Kidney (tissue), 14 donors: ENCODE results near the gene MAP4. TPM values are rescaled to one million over a fixed set of nuclear protein-coding genes. Genes with fewer than 3 reads are reported as not detected.
A peak's percentile ranks its signal among the peaks of the same experiment; 100 is the strongest.

ENCODE experiments used
- DNase-seq, 5 donors: peaks; one replicate each; pipeline ENCODE4 v3.0.0-alpha.2; 2013 to 2020
- FAIRE-seq: peaks from 2 replicates; lab custom pipeline; 2012; peaks lifted over from hg19 to GRCh38; lab: Jason Lieb, UNC
- H3K27ac ChIP-seq, 2 donors: one replicate each; pipeline ENCODE4 v1.7.0; 2013; ENCODE audit warnings: low read depth in 2 of 2, low read length in 2 of 2, inconsistent platforms in 1 of 2
- H3K27me3 ChIP-seq: one replicate; pipeline ENCODE4 v1.7.1; 2013; ENCODE audit warnings: low read length, inconsistent platforms; ENCODE audit not compliant: control insufficient read depth, insufficient read depth
- H3K36me3 ChIP-seq, 3 donors: one replicate each; pipeline versions ENCODE4 v1.7.0 to v1.7.1; 2013; ENCODE audit warnings: low read length in 3 of 3, control low read depth in 1 of 3, inconsistent platforms in 1 of 3; ENCODE audit not compliant: insufficient read depth in 3 of 3, control insufficient read depth in 2 of 3
- H3K4me1 ChIP-seq, 3 donors: one replicate each; pipeline versions ENCODE4 v1.7.0 to v1.7.1; 2013; ENCODE audit warnings: low read length in 3 of 3, inconsistent platforms in 1 of 3, low read depth in 1 of 3; ENCODE audit not compliant: control insufficient read depth in 2 of 3, insufficient read depth in 2 of 3
- H3K4me3 ChIP-seq, 3 donors: one replicate each; pipeline versions ENCODE4 v1.7.0 to v1.8.1; 2013; ENCODE audit warnings: low read length in 3 of 3, control low read depth in 1 of 3, inconsistent platforms in 1 of 3
- H3K9ac ChIP-seq, 3 donors: one replicate each; pipeline versions ENCODE4 v1.7.0 to v1.7.1; 2013; ENCODE audit warnings: low read length in 3 of 3, control low read depth in 1 of 3, inconsistent platforms in 1 of 3
- H3K9me3 ChIP-seq, 3 donors: one replicate each; pipeline versions ENCODE4 v1.7.0 to v1.7.1; 2013; ENCODE audit warnings: low read length in 3 of 3, control low read depth in 1 of 3, inconsistent platforms in 1 of 3; ENCODE audit not compliant: control insufficient read depth in 2 of 3, insufficient read depth in 1 of 3
- CTCF ChIP-seq: IDR thresholded peaks from 3 replicates; pipeline ENCODE4 v1.5.1; 2012; ENCODE audit warnings: mild to moderate bottlenecking, moderate library complexity, borderline replicate concordance; ENCODE audit not compliant: insufficient read depth; ENCODE audit errors: extremely low read depth
- intact Hi-C: fragments of 100-400 bp; cut with DNase I; formaldehyde crosslinking; loops from one replicate; pipeline ENCODE4 v1.11.1; 2022
- polyA plus RNA-seq: library from polyadenylated mRNA; stranded (reverse); fragments of 350-450 nt; fragmentation: Illumina TruSeq; extraction: RNeasy Lipid Tissue Mini Kit (QIAGEN cat#74804); gene quantifications from one replicate; pipeline ENCODE4 v1.2.3, GENCODE V29; 2014; ENCODE audit warnings: low read depth, low replicate concordance; ENCODE audit not compliant: insufficient read depth
- total RNA-seq: library from RNA; stranded (reverse); fragmentation: NEBNext Ultra II Directional; extraction: Animal tissue kit (Norgen Biotek cat#: 25700); gene quantifications from one replicate; pipeline ENCODE4 v1.2.1, GENCODE V29; 2021
- donor health status: control.
- donor health status: control.
- donor health status: control.
- donor health status: control.
- donor health status: control.
- donor health status: DM: yes; HTN: yes; CAD: no.
- donor health status: Normal renal cell carcinoma (clear cell type).

MAP4 gene
- total and polyA plus RNA-seq, 2 donors from 2014 or later: 69.6 to 239 TPM

DNA sequence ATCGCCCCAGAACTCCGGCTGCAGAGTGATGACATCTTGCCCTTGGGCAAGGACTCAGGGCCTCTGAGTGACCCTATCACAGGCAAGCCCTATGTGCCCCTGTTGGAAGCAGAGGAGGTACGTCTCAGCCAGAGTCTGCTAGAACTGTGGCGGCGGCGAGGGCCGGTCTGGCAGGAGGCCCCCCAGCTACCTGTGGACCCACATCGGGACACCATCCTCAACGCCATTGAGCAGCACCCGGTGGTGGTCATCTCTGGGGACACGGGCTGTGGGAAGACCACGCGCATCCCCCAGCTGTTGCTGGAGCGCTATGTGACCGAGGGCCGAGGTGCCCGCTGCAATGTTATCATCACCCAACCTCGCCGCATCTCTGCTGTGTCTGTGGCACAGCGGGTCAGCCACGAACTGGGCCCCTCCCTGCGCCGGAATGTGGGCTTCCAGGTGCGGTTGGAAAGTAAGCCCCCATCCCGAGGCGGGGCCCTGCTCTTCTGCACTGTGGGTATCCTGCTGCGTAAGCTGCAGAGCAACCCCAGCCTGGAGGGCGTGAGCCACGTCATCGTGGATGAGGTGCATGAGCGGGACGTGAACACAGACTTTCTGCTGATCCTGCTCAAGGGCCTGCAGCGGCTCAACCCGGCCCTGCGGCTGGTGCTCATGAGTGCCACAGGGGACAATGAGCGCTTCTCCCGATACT lies 169.9 kb downstream of the MAP4 start:
- TF ChIP-seq CTCF: no peak
- no peaks in the 10 kb centered on the region for H3K4me1 ChIP-seq
- no peak overlapping the region for H3K27ac ChIP-seq
- peak in 1 of 5 donors; percentile 74 for DNase-seq
- H3K36me3 ChIP-seq: peaks cover 8 to 80% (median 47%) of the 10 kb centered on the region in 3 donors
- H3K9me3 ChIP-seq: no peaks in the 10 kb centered on the region
- H3K27me3 ChIP-seq: no peaks in the 10 kb centered on the region
- H3K4me3 ChIP-seq: no peak overlapping the region
- FAIRE-seq: no peak
- no peak overlapping the region for H3K9ac ChIP-seq
- intact Hi-C loops: loop anchor here (10.0 kb wide), 1 partner anchor 308 kb away; no protein-coding TSS in a partner anchor

- H3K9me3 ChIP-seq: no peaks in the 10 kb centered on the region
- H3K27me3 ChIP-seq: no peaks in the 10 kb centered on the region
- H3K4me3 ChIP-seq: no peak overlapping the region
- FAIRE-seq: no peak
- no peak for TF ChIP-seq CTCF
- H3K4me1 ChIP-seq: peaks cover 0 to 3% (median 0%) of the 10 kb centered on the region in 3 donors
- H3K9ac ChIP-seq: no peak overlapping the region
- peak in 1 of 5 donors; percentile 13 for DNase-seq
- intact Hi-C loops: loop anchor here (10.0 kb wide), 1 partner anchor 313 kb away; no protein-coding TSS in a partner anchor
- peaks cover 10 to 63% (median 44%) of the 10 kb centered on the region in 3 donors for H3K36me3 ChIP-seq
- no peak overlapping the region for H3K27ac ChIP-seq
Measured at GRCh38 chr3:47841786-47842349, 174.3 kb downstream of the MAP4 start.

- H3K36me3 ChIP-seq: peaks cover 6 to 46% (median 38%) of the 10 kb centered on the region in 3 donors
- peak in 1 of 5 donors; percentile 32 for DNase-seq
- intact Hi-C loops: no loop called here
Measured at GRCh38 chr3:47838503-47838902, 177.7 kb downstream of the MAP4 start.

More at GRCh38 chr3:47838503-47838902, 177.7 kb downstream of the MAP4 start:
- H3K9me3 ChIP-seq: no peaks in the 10 kb centered on the region
- FAIRE-seq: no peak
- no peaks in the 10 kb centered on the region for H3K27me3 ChIP-seq
- peaks cover 0 to 3% (median 0%) of the 10 kb centered on the region in 3 donors for H3K4me1 ChIP-seq
- H3K27ac ChIP-seq: no peak overlapping the region
- no peak overlapping the region for H3K4me3 ChIP-seq
- no peak overlapping the region for H3K9ac ChIP-seq
- TF ChIP-seq CTCF: no peak
